ENCODE data around the gene SAPCD2.
A peak's percentile ranks its signal among the peaks of the same experiment; 100 is the strongest.

The SAPCD2 gene

GRCh38 chr9:137080260-137081122, 10.1 kb upstream of the SAPCD2 start:
- no peak for DNase-seq

DNA sequence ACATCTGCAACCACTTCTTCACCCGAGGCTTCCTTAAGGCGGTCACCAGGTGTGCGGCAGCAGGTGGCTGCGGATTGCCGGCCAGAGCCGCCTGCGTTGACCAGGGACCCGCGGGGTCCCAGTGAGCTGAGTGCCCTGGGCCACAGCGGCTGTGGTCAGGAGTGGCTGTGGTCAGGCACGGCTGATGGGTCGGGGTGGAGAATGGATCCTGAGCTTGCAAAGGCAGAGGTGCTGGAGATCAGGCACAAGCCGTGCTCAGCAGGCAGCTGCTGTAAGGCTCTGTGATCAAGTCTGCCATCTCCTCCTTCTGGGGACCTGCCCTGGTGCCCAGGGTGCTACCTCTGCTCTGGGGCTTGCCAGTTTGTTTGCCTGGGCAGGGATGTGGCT, 9.0 kb upstream of the SAPCD2 start:
- no peak for DNase-seq

DNA sequence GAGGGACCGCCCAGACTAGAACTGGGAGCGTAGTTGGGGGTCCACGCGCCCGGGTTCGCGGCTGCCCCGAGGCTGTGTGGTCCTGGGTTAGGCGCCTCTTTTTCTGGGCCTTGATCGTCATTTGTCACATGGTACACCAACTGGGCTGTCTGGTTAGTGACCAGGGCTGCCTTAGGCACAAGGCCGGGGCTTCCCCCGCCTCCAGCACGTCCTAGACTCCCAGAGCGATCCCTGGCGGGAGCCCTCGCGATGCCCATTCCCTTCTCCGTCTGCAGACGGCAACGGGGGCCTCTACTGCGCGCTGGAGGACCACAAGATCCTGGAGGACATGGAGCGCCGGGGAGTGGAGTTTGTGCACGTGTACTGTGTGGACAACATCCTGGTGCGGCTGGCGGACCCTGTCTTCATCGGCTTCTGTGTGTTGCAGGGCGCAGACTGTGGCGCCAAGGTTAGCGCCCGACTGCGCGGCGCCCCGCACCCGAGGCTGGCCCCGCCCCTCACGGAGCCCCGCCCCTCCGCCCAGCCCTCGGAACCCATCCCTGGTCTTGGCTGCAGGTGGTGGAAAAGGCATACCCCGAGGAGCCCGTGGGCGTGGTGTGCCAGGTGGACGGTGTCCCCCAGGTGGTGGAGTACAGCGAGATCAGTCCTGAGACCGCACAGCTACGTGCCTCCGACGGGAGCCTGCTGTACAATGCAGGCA, 8.5 kb upstream of the SAPCD2 start:
- DNase-seq = no peak

DNA sequence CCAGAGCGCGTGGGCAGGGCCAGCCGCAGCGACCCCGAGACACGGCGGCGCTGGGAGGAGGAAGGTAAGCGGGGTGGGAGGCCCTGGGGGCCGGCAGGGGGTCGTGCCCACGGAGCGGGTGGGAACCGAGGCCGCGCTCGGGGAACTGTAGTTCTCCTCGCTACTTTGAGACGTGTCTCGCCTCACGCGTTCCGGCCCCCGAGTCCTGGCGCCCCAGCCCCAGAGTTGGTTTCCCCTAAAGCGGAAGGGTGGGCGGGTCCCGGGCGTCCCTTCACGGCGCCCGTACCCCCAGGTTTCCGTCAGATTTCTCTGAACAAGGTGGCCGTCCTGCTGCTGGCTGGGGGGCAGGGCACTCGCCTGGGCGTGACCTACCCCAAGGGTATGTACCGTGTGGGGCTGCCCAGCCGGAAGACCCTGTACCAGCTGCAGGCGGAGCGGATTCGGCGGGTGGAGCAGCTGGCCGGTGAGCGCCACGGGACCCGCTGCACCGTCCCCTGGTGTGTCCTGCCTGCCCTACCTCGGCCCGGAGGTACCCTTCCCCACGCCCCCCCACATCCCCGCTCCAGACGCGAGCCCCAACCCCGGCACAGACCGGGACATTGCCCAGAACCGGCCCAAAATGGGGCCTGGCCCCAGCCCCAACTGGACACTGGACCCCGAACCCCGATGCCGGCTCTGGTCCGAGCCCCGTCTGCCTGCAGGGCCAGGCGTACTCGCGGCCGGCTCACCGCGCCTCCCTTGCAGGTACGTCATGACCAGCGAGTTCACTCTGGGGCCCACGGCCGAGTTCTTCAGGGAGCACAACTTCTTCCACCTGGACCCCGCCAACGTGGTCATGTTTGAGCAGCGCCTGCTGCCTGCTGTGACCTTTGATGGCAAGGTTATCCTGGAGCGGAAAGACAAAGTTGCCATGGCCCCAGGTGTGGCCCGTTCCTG, 7.7 kb upstream of the SAPCD2 start:
- DNase-seq = peak; percentile 49 to 55

GRCh38 chr9:137077010-137077747, 6.8 kb upstream of the SAPCD2 start, which contains the start of gene UAP1L1:
UAP1L1 (plus strand) TSS chr9:137077517; CDS start chr9:137077533, 16 bp downstream.
- peak; percentile 54 to 62 for DNase-seq

- DNase-seq = no peak
Measured at GRCh38 chr9:137076636-137077009, 6.3 kb upstream of the SAPCD2 start.

DNA sequence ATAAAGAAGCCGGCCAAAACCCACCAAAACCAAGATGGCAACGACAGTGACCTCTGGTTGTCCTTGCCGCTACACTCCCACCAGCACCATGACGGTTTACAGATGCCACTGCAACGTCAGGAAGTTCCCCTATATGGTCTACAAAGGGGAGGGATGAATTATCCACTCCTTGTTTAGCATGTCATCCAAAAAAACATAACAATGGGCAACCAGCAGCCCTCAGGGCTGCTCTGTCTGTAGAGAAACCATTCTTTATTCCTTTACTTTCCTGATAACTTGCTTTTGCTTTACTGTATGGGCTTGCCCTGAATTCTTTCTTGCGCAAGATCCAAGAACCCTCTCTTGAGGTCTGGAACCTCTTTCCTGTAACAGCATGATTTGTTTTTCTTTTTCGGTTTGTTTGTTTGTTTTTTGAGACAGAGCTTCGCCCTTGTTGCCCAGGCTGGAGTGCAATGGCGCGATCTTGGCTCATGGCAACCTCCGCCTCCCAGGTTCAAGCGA, 5.0 kb upstream of the SAPCD2 start:
- DNase-seq = no peak

- no peak for DNase-seq
Measured at GRCh38 chr9:137074657-137075274, 4.4 kb upstream of the SAPCD2 start.

DNA sequence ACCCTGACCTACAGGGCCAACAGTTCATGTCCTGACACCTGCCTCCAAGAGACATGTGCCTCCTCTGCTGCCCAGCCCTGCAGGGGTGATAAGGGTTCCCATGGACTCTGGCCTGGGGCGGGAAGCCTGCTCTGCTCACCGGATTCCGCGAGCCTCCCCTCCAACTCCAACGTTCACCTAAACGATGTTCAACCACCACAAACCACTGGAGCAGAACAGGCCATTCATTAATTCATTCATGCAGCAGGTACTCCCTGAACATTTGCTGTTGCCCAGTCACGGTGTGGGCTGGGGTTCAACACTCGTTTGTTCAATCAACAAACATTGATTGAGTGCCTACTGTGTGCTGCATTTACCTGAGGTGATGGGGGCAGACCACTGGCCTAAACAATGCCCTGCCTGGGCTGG, 3.6 kb upstream of the SAPCD2 start:
- no peak for DNase-seq

- no peak for DNase-seq
Measured at GRCh38 chr9:137071282-137071681, 925 bp upstream of the SAPCD2 start.

GRCh38 chr9:137070906-137071275, 534 bp upstream of the SAPCD2 start:
- DNase-seq = no peak

GRCh38 chr9:137069508-137070091, 757 bp downstream of the SAPCD2 start:
- DNase-seq = no peak

DNA sequence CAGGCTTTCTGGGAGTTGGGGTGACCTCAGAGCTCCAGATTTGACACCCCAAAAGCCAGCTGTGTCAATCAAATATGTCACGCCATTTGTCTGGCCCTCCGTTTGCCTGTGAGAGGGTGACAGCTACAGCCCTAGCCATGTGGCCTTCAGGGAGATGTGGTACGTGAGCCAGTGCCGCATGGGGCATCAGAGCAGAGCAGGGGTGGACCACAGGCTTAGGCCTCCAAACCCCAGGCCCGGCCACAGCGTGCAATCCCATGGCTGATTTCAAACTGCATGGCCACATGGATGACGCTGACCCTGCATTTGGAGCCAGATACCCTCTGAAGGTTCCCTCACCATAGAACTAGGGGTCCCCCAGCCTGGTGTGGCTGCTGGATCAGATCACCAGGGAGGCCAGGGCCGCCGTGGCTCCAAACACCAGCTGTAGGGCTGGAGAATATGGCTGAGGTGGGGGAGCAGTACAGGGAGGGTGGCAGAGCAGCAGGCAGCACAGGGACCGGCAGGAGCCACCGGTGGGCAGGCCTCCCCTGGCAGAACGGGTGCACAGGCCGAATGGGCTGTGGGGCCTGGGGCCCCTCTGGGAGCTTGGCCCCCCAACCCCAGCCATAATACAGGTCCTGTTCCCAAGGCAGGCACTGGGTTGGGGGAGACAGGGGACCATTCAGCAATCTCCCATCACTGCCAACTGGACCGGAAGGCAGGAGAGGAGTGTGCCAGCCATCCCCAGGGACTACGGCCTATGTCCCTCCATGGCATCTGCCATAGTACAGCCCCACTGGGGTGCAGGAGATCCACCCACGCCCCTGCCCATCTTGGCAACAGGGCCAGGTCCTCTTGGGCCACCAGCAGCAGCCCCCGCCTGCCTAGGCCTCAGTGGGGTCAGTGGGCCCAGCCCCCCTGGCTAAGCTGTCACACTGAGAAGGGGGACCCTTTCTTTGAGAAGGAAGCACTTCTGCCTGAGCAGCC, 1.5 kb downstream of the SAPCD2 start:
- no peak for DNase-seq

DNA sequence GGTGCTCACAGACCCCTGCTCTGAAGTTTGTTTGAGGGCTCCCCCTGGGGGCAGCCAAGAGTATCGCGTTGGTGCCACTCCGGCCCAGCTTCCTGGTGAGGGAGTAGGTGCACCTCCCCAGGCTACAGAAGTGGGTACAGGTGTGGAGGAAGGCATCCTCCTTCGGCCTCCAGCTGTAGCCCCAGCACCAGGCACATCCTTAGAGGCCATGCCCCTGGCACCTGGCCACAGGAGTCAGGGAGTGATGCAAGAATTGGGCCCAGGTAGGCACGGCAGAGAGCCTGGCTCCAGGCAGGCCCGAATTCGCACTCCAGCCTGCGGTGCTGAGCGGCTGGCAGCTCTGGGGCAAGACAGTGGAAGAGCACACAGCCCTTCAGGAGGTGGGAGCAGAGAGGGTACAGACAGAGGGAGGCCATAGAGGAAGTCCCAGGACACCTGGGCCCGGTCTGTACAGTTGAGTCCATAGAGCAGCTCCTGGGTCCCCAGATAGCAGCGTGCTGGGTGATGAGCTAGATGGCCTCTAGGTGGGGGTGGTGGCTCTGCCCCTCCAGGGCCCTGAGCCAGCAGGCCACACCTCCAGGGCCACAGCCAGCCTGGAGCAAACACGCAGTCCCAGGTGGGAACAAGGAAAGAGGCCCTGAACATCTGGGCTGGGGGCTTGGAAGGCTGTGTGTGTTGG, 2.4 kb downstream of the SAPCD2 start:
- peak; percentile 85 to 88 for DNase-seq

GRCh38 chr9:137066096-137066861, 4.1 kb downstream of the SAPCD2 start:
- DNase-seq = no peak

GRCh38 chr9:137065336-137065967, 4.9 kb downstream of the SAPCD2 start:
- no peak for DNase-seq

DNA sequence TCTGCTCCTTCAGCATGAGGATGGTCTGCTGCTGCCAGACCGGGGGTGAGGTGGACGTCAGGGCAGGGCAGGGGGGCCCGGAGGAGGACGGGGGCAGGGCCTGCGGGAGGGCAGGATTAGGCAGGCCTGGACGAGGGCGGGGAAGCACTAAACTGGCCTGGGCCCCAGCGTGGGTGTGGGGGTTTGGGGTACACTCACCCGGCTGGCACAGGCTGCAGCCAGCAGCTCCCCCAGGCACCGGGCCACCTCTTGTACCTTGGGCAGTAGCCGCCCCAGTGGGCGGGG, 5.5 kb downstream of the SAPCD2 start:
- no peak for DNase-seq
